CD4-positive, CD25-positive, alpha-beta regulatory T cell (primary cell): ENCODE results near the gene ANKHD1. TPM values are rescaled to one million over a fixed set of nuclear protein-coding genes. Genes with fewer than 3 reads are reported as not detected.

Experiments
- ATAC-seq, 2 donors: fragments of 150-1000 bp; cut with Tn5 transposase; one replicate each; pipeline ENCODE4 v1.10.0; 2021; ENCODE audit warnings: low read depth in 2 of 2, moderate number of reproducible peaks in 2 of 2, moderate library complexity in 1 of 2
- DNase-seq, 3 donors: peaks; one replicate each; pipeline versions ENCODE4 v3.0.0 to v3.0.0-alpha.2; 2012 to 2022; ENCODE audit warnings: mixed read lengths in 1 of 3
- H3K27ac ChIP-seq: one replicate; pipeline ENCODE4 v1.7.0; 2013; ENCODE audit warnings: mild to moderate bottlenecking, low read length; ENCODE audit not compliant: insufficient read depth, poor library complexity, severe bottlenecking
- H3K27me3 ChIP-seq: one replicate; pipeline ENCODE4 v1.7.0; 2013; ENCODE audit warnings: low read length; ENCODE audit not compliant: control insufficient read depth, insufficient read depth
- H3K36me3 ChIP-seq: one replicate; pipeline ENCODE4 v1.7.0; 2013; ENCODE audit warnings: mild to moderate bottlenecking, low read length, moderate library complexity; ENCODE audit not compliant: control insufficient read depth, insufficient read depth
- H3K4me1 ChIP-seq: 2 replicates; pipeline ENCODE4 v1.7.0; 2013; ENCODE audit warnings: mild to moderate bottlenecking, low read length; ENCODE audit not compliant: insufficient read depth, control insufficient read depth, poor library complexity, severe bottlenecking
- H3K4me3 ChIP-seq: one replicate; pipeline ENCODE4 v1.7.0; 2013; ENCODE audit warnings: low read depth, mild to moderate bottlenecking, low read length, moderate library complexity
- H3K9me3 ChIP-seq, 2 experiments: 1 replicate in 1 of 2; 2 replicates in 1 of 2; pipeline ENCODE4 v1.7.0; 2013; ENCODE audit warnings: low read length in 2 of 2, mild to moderate bottlenecking in 1 of 2, moderate library complexity in 1 of 2; ENCODE audit not compliant: control insufficient read depth in 2 of 2
- H3K27ac Mint-ChIP-seq, 3 donors: one replicate each; pipeline ENCODE4 v1.8.0; 2020 to 2022; ENCODE audit warnings: mild to moderate bottlenecking in 3 of 3, mixed read lengths in 3 of 3, moderate library complexity in 2 of 3
- H3K27me3 Mint-ChIP-seq: one replicate; pipeline ENCODE4 v1.8.0; 2022; ENCODE audit warnings: mild to moderate bottlenecking, mixed read lengths
- H3K36me3 Mint-ChIP-seq: one replicate; pipeline ENCODE4 v1.8.0; 2020; ENCODE audit warnings: mixed read lengths
- H3K4me1 Mint-ChIP-seq, 4 donors: one replicate each; pipeline ENCODE4 v1.8.0; 2020 to 2022; ENCODE audit warnings: mixed read lengths in 4 of 4, mild to moderate bottlenecking in 1 of 4
- H3K4me3 Mint-ChIP-seq, 4 donors: one replicate each; pipeline ENCODE4 v1.8.0; 2020 to 2022; ENCODE audit warnings: mild to moderate bottlenecking in 4 of 4, mixed read lengths in 4 of 4, moderate library complexity in 3 of 4
- H3K9me3 Mint-ChIP-seq, 7 donors: one replicate each; pipeline ENCODE4 v1.8.0; 2020 to 2022; ENCODE audit warnings: mixed read lengths in 7 of 7, mild to moderate bottlenecking in 3 of 7, moderate library complexity in 2 of 7
- polyA plus RNA-seq, 4 donors: library from polyadenylated mRNA; unstranded; fragments of 300-500 nt; fragmentation: Illumina TruSeq; gene quantifications; one replicate each; pipeline ENCODE4 v1.2.3, GENCODE V29; 2021
- total RNA-seq: library from RNA; stranded (reverse); gene quantifications from one replicate; pipeline ENCODE4 v1.2.3, GENCODE V29; 2022

ANKHD1 gene
- total and polyA plus RNA-seq, 5 donors from 2014 or later = 58.2 to 227 (median 69.0) TPM

DNA sequence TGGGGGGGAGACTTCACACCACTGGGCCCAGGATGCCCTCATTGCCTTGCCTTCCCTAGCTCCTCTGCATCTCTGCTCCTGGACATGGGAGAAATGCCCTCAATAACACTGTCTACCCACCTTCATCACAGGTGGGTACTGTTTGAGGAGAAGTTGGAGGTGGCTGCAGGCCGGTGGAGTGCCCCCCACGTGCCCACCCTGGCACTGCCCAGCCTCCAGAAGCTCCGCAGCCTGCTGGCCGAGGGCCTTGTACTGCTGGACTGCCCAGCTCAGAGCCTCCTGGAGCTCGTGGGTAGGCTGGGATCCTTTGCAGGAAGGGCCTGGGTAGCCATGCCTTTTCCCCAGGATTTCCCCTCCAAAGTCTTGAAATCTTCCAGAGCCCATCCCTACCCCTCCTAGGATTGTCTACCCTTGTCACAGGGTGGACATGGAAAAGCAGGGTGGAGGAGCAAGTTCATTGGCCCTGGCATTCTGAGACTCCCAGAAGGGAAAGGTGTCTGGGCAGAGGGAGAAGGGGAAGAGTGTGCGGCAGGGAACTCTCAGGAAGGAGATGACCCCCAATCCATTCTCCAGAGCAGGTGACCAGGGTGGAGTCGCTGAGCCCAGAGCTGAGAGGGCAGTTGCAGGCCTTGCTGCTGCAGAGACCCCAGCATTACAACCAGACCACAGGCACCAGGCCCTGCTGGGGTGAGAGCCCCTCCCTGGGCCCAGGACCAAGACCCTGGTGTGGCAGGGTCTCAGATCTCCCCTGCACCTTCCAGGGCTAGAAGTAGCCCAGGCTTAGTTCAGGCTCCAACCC lies 40.8 kb upstream of the ANKHD1 start:
- Mint-ChIP-seq H3K27me3 (peaks cover 7% of the 10 kb centered on the region), H3K4me3 (no peak overlapping the region), H3K27ac (no peak overlapping the region), H3K9me3 (no peaks in the 10 kb centered on the region), H3K36me3 (no peaks in the 10 kb centered on the region), H3K4me1 (peaks cover 5 to 18% (median 11%) of the 10 kb centered on the region in 4 donors)
- DNase-seq (no peak), ATAC-seq (no peak)
- Histone ChIP-seq H3K9me3 (no peaks in the 10 kb centered on the region), H3K4me1 (peaks cover 10% of the 10 kb centered on the region), H3K36me3 (no peaks in the 10 kb centered on the region), H3K27ac (no peak overlapping the region), H3K4me3 (no peak overlapping the region), H3K27me3 (no peaks in the 10 kb centered on the region)

DNA sequence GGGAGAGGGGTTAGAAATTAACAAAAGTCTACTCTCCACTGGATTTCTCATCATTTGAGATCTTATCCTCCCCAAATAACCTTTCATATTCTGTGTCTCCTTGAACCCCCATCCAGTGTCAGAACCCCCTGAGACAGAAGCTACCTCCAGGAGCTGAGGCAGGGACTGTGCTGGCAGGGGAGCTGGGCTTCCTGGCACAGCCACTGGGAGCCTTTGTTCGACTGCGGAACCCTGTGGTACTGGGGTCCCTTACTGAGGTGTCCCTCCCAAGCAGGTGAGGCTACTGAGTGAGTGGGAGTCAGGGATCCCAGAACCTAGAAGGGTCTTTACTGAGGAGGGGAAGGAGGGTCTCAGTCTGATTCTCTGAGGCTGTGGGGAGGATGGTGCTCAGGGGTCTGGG lies 39.7 kb upstream of the ANKHD1 start:
- no peaks in the 10 kb centered on the region for H3K9me3 Mint-ChIP-seq
- Histone ChIP-seq H3K4me1 (peaks cover 10% of the 10 kb centered on the region), H3K27me3 (no peaks in the 10 kb centered on the region), H3K27ac (no peak overlapping the region), H3K4me3 (no peak overlapping the region), H3K36me3 (no peaks in the 10 kb centered on the region), H3K9me3 (no peaks in the 10 kb centered on the region)
- no peaks in the 10 kb centered on the region for H3K36me3 Mint-ChIP-seq
- no peak for ATAC-seq
- H3K4me3 Mint-ChIP-seq = peak overlapping the region in 1 of 4 donors; percentile 48
- H3K4me1 Mint-ChIP-seq = peaks cover 5 to 18% (median 11%) of the 10 kb centered on the region in 4 donors
- no peak for DNase-seq
- H3K27ac Mint-ChIP-seq = peak overlapping the region in 2 of 3 donors; percentile 36 to 63
- H3K27me3 Mint-ChIP-seq = peaks cover 7% of the 10 kb centered on the region

DNA sequence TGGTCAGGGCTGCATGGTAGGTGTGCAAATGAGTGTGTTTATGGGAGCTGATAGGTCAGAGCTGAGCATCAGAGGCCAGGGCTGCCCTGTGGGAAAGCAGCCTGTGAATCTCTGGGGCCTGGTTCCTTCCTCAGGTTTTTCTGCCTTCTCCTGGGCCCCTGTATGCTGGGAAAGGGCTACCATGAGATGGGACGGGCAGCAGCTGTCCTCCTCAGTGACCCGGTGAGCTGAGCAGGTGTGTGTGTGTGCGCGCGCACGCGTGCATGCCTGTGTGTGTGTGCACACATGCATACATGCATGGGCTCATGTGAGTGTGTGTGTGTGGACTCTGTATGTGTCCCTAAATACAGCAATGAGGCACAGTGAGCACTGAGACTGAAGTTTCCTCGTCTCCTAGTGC lies 39.3 kb upstream of the ANKHD1 start:
- Mint-ChIP-seq H3K36me3 (no peaks in the 10 kb centered on the region), H3K4me3 (peak overlapping the region in 1 of 4 donors; percentile 48), H3K4me1 (peaks cover 5 to 17% (median 9%) of the 10 kb centered on the region in 4 donors), H3K27me3 (peaks cover 7% of the 10 kb centered on the region), H3K9me3 (no peaks in the 10 kb centered on the region), H3K27ac (peak overlapping the region in 1 of 3 donors; percentile 36)
- ATAC-seq = no peak
- Histone ChIP-seq H3K27me3 (no peaks in the 10 kb centered on the region), H3K9me3 (no peaks in the 10 kb centered on the region), H3K4me3 (no peak overlapping the region), H3K27ac (no peak overlapping the region), H3K4me1 (peaks cover 7% of the 10 kb centered on the region), H3K36me3 (no peaks in the 10 kb centered on the region)
- DNase-seq = no peak

DNA sequence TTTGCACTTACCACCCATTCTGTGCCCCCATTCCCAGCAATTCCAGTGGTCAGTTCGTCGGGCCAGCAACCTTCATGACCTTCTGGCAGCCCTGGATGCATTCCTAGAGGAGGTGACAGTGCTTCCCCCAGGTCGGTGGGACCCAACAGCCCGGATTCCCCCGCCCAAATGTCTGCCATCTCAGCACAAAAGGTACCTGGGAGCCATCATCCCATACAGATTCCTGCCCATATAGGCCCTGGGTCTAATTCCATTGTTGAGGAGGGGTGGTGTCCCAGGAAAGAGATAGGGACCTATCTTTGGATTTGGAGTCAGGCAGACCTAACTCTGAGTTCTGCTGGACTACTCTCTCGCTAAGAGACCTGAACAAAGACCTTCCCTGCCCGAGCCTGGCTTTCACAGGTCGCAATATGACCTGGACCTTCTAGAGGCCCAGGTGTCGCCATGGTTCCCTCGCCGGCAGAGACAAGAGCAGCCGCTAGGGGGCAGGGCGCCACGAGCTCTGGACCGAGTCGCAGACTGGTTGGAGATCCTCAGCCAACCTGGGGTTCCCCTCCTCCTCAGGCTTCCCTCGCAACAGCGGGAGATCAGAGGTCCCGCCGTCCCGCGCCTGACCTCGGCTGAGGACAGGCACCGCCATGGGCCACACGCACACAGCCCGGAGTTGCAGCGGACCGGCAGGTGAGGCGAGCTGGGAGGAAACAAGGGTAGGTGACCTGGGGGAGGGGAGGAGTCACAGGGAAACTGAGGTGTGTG lies 38.6 kb upstream of the ANKHD1 start:
- ATAC-seq (peak; percentile 83 to 90), DNase-seq (peak; percentile 66 to 81 (median 76))
- H3K36me3 Mint-ChIP-seq = no peaks in the 10 kb centered on the region
- H3K27me3 Mint-ChIP-seq = no peaks in the 10 kb centered on the region
- H3K27me3 ChIP-seq = no peaks in the 10 kb centered on the region
- H3K36me3 ChIP-seq = no peaks in the 10 kb centered on the region
- peaks cover 0 to 10% (median 3%) of the 10 kb centered on the region in 4 donors for H3K4me1 Mint-ChIP-seq
- H3K27ac ChIP-seq = no peak overlapping the region
- no peaks in the 10 kb centered on the region for H3K9me3 ChIP-seq
- H3K27ac Mint-ChIP-seq = peak overlapping the region in 1 of 3 donors; percentile 42
- H3K4me3 ChIP-seq = no peak overlapping the region
- H3K4me3 Mint-ChIP-seq = peak overlapping the region; percentile 7 to 84 (median 69)
- no peaks in the 10 kb centered on the region for H3K9me3 Mint-ChIP-seq
- H3K4me1 ChIP-seq = no peaks in the 10 kb centered on the region

DNA sequence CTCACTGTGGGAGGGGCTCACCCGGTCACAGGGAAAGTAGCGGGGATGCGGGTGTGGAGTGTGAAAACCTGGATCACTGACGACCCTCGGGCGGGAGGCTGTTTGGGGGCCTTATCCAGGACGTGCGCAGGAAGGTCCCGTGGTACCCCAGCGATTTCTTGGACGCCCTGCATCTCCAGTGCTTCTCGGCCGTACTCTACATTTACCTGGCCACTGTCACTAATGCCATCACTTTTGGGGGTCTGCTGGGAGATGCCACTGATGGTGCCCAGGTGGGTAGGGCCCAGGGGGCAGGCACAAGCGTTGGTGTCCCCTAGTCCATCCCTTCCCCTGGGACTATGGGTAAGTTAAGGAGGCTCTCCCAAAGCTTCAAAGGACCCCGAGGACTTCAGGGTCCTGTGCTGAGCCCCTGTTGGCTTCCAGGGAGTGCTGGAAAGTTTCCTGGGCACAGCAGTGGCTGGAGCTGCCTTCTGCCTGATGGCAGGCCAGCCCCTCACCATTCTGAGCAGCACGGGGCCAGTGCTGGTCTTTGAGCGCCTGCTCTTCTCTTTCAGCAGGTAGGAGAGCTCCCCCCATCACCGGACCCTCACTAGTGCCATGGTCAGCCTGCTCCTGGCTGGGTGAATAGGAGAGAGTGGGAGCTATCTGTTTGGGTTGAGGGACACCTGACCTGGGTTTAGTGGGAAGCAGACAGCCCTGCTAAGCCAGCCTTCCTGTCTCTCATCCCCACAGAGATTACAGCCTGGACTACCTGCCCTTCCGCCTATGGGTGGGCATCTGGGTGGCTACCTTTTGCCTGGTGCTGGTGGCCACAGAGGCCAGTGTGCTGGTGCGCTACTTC lies 37.8 kb upstream of the ANKHD1 start:
- H3K27ac Mint-ChIP-seq = peak overlapping the region in 1 of 3 donors; percentile 49

DNA sequence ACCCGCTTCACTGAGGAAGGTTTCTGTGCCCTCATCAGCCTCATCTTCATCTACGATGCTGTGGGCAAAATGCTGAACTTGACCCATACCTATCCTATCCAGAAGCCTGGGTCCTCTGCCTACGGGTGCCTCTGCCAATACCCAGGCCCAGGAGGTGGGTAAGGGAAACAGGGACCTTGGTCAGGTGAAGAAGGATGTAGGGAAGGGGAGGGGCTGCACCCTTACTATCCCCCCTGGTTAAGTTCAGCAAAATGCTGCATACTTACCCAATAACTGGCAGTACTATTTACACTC lies 37.2 kb upstream of the ANKHD1 start:
- H3K36me3 Mint-ChIP-seq = no peaks in the 10 kb centered on the region
- Histone ChIP-seq H3K27ac (no peak overlapping the region), H3K9me3 (no peaks in the 10 kb centered on the region), H3K36me3 (no peaks in the 10 kb centered on the region), H3K4me3 (no peak overlapping the region), H3K27me3 (no peaks in the 10 kb centered on the region), H3K4me1 (no peaks in the 10 kb centered on the region)
- no peaks in the 10 kb centered on the region for H3K27me3 Mint-ChIP-seq
- peaks cover 0 to 10% (median 3%) of the 10 kb centered on the region in 4 donors for H3K4me1 Mint-ChIP-seq
- H3K9me3 Mint-ChIP-seq = no peaks in the 10 kb centered on the region
- ATAC-seq (no peak), DNase-seq (no peak)
- H3K4me3 Mint-ChIP-seq = peak overlapping the region in 1 of 4 donors; percentile 28
- H3K27ac Mint-ChIP-seq = peak overlapping the region in 1 of 3 donors; percentile 49

More for the DNA sequence above, 37.8 kb upstream of the ANKHD1 start:
- H3K36me3 ChIP-seq = no peaks in the 10 kb centered on the region
- peaks cover 0 to 10% (median 3%) of the 10 kb centered on the region in 4 donors for H3K4me1 Mint-ChIP-seq
- peak overlapping the region in 2 of 4 donors; percentile 7 to 84 for H3K4me3 Mint-ChIP-seq
- H3K9me3 ChIP-seq = no peaks in the 10 kb centered on the region
- ATAC-seq = no peak
- DNase-seq = no peak
- no peaks in the 10 kb centered on the region for H3K9me3 Mint-ChIP-seq
- H3K27ac ChIP-seq = no peak overlapping the region
- no peaks in the 10 kb centered on the region for H3K36me3 Mint-ChIP-seq
- H3K27me3 Mint-ChIP-seq = no peaks in the 10 kb centered on the region
- no peaks in the 10 kb centered on the region for H3K4me1 ChIP-seq
- no peaks in the 10 kb centered on the region for H3K27me3 ChIP-seq
- no peak overlapping the region for H3K4me3 ChIP-seq

DNA sequence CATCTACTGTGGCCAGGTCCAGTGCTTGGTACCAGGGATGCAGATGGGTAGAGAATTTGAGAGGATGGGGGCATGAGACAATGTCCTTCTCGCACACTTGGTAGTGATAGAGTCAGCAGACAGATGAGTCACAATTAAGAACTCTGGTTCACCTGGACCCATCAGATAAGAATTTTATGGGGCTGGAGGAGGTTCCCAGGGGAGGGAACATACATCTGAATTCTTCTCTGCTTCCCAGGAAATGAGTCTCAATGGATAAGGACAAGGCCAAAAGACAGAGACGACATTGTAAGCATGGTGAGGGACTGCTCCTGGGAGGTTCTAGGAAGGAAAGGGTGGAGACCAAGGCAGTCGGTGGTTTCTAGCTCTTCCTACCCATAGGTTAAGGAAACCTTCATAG lies 36.4 kb upstream of the ANKHD1 start:
- DNase-seq (no peak), ATAC-seq (no peak)
- no peaks in the 10 kb centered on the region for H3K36me3 ChIP-seq
- no peaks in the 10 kb centered on the region for H3K27me3 ChIP-seq
- no peak overlapping the region for H3K27ac ChIP-seq
- Mint-ChIP-seq H3K27ac (no peak overlapping the region), H3K27me3 (no peaks in the 10 kb centered on the region), H3K36me3 (no peaks in the 10 kb centered on the region), H3K4me3 (no peak overlapping the region), H3K9me3 (no peaks in the 10 kb centered on the region), H3K4me1 (peaks cover 0 to 10% (median 3%) of the 10 kb centered on the region in 4 donors)
- H3K4me1 ChIP-seq = no peaks in the 10 kb centered on the region
- H3K4me3 ChIP-seq = no peak overlapping the region
- H3K9me3 ChIP-seq = no peaks in the 10 kb centered on the region
